H1 (cell line): ENCODE data around the gene WDR7. TPM values are rescaled to one million over a fixed set of nuclear protein-coding genes. Genes with fewer than 3 reads are reported as not detected.

Experiments
- CTCF ChIA-PET: fragments of 300-600 bp; sonication (Branson Sonifier 250); formaldehyde crosslinking; loops from one replicate; lab custom pipeline; 2021; ENCODE audit not compliant: partially characterized antibody; lab: Charles Lee
- POLR2A ChIA-PET: fragments of 300-600 bp; sonication (Branson Sonifier 250); formaldehyde crosslinking; loops from one replicate; lab custom pipeline; 2021; ENCODE audit warnings: inconsistent platforms; ENCODE audit not compliant: partially characterized antibody; lab: Charles Lee
- DNase-seq, 2 experiments: peaks; one replicate each; pipeline versions ENCODE4 v3.0.0 to v3.0.0-alpha.2; 2010 to 2022; ENCODE audit warnings: low spot score in 2 of 2, low read depth in 1 of 2, mixed read lengths in 1 of 2
- FAIRE-seq: peaks from 2 replicates; lab custom pipeline; 2011; peaks lifted over from hg19 to GRCh38; lab: Jason Lieb, UNC
- H2AFZ ChIP-seq: 2 replicates; pipeline ENCODE4 v1.8.1; 2012; ENCODE audit warnings: low read length, inconsistent platforms
- H2AK5ac ChIP-seq: 2 replicates; pipeline ENCODE4 v1.6.1; 2013; ENCODE audit warnings: low read depth, low read length
- H2BK120ac ChIP-seq: replicated peaks from 2 replicates; pipeline ENCODE3; 2013; ENCODE audit warnings: low read depth, low read length, inconsistent platforms
- H2BK12ac ChIP-seq: 2 replicates; pipeline ENCODE4 v1.6.1; 2013; ENCODE audit warnings: low read depth, low read length
- H2BK15ac ChIP-seq: 2 replicates; pipeline ENCODE4 v1.6.1; 2013; ENCODE audit warnings: low read length
- H2BK20ac ChIP-seq: 2 replicates; pipeline ENCODE4 v1.6.1; 2013; ENCODE audit warnings: low read length
- H2BK5ac ChIP-seq: 2 replicates; pipeline ENCODE4 v1.6.1; 2013; ENCODE audit warnings: low read depth, low read length
- H3K14ac ChIP-seq: 2 replicates; pipeline ENCODE4 v1.6.1; 2013; ENCODE audit warnings: inconsistent platforms; ENCODE audit not compliant: insufficient read length
- H3K18ac ChIP-seq: 2 replicates; pipeline ENCODE4 v1.6.1; 2013; ENCODE audit warnings: low read length; ENCODE audit errors: extremely low read depth
- H3K23ac ChIP-seq: 2 replicates; pipeline ENCODE4 v1.6.1; 2013; ENCODE audit warnings: inconsistent platforms; ENCODE audit not compliant: insufficient read length
- H3K23me2 ChIP-seq: 2 replicates; pipeline ENCODE4 v1.6.1; 2013; ENCODE audit warnings: low read depth, low read length
- H3K27ac ChIP-seq: 2 replicates; pipeline ENCODE4 v1.6.1; 2011; ENCODE audit warnings: low read depth, low read length, inconsistent platforms
- H3K27me3 ChIP-seq, 4 experiments: replicated peaks in 1 of 4; 1 replicate in 1 of 4; 2 replicates in 3 of 4; pipeline versions ENCODE4 v1.6.1 to v1.8.1; 2011 to 2013; ENCODE audit warnings: low read length in 3 of 4, mild to moderate bottlenecking in 3 of 4, inconsistent platforms in 2 of 4, mixed read lengths in 2 of 4, moderate library complexity in 1 of 4; ENCODE audit not compliant: control insufficient read depth in 3 of 4, insufficient read depth in 3 of 4; ENCODE audit errors: extremely low read depth in 1 of 4
- H3K36me3 ChIP-seq, 4 experiments: 2 replicates each; pipeline versions ENCODE4 v1.6.1 to v1.8.1; 2011 to 2013; ENCODE audit warnings: mild to moderate bottlenecking in 4 of 4, low read length in 3 of 4, moderate library complexity in 2 of 4, control low read depth in 1 of 4, inconsistent platforms in 1 of 4; ENCODE audit not compliant: insufficient read depth in 4 of 4, control insufficient read depth in 2 of 4
- H3K4ac ChIP-seq: replicated peaks from 2 replicates; pipeline ENCODE3; 2013; ENCODE audit warnings: low read length, low read depth, mixed read lengths, inconsistent platforms; ENCODE audit not compliant: insufficient read length
- H3K4me1 ChIP-seq, 4 experiments: replicated peaks in 1 of 4; 1 replicate in 1 of 4; 2 replicates in 3 of 4; pipeline versions ENCODE4 v1.6.1 to v1.8.1; 2011 to 2013; ENCODE audit warnings: low read length in 3 of 4, inconsistent platforms in 2 of 4, mixed read lengths in 1 of 4; ENCODE audit not compliant: insufficient read depth in 4 of 4, control insufficient read depth in 3 of 4
- H3K4me2 ChIP-seq, 2 experiments: 2 replicates each; pipeline versions ENCODE4 v1.6.1 to v1.8.1; 2011 to 2013; ENCODE audit warnings: low read depth in 2 of 2, low read length in 2 of 2, control low read depth in 1 of 2, inconsistent platforms in 1 of 2, mild to moderate bottlenecking in 1 of 2; ENCODE audit not compliant: insufficient read depth in 1 of 2
- H3K4me3 ChIP-seq, 4 experiments: fragments of 200-600, 300-600 bp in 1 of 4; sonication (generic), shearing (Covaris generic), sonication (Bioruptor Twin) in 1 of 4; 2 replicates each; pipeline versions ENCODE4 v1.5.1 to v1.8.1; 2011 to 2016; ENCODE audit warnings: low read length in 4 of 4, low read depth in 3 of 4, control low read depth in 2 of 4, inconsistent platforms in 2 of 4, mild to moderate bottlenecking in 2 of 4, mixed read lengths in 1 of 4, moderate library complexity in 1 of 4; ENCODE audit not compliant: insufficient read depth in 2 of 4; ENCODE audit errors: extremely low read depth in 1 of 4
- H3K56ac ChIP-seq: replicated peaks from 2 replicates; pipeline ENCODE3; 2013; ENCODE audit warnings: low read depth, mild to moderate bottlenecking, mixed read lengths, low read length, inconsistent platforms; ENCODE audit not compliant: insufficient read length
- H3K79me1 ChIP-seq: 2 replicates; pipeline ENCODE4 v1.6.1; 2013; ENCODE audit warnings: low read depth, low read length, control low read depth
- H3K79me2 ChIP-seq, 2 experiments: 2 replicates each; pipeline versions ENCODE4 v1.6.1 to v1.8.1; 2012 to 2013; ENCODE audit warnings: low read length in 2 of 2, mild to moderate bottlenecking in 2 of 2, inconsistent platforms in 1 of 2; ENCODE audit not compliant: insufficient read depth in 2 of 2, control insufficient read depth in 1 of 2
- H3K9ac ChIP-seq, 4 experiments: replicated peaks in 1 of 4; 1 replicate in 1 of 4; 2 replicates in 3 of 4; pipeline versions ENCODE4 v1.6.1 to v1.8.1; 2011 to 2013; ENCODE audit warnings: low read depth in 3 of 4, low read length in 3 of 4, control low read depth in 2 of 4, mild to moderate bottlenecking in 2 of 4, moderate library complexity in 2 of 4, inconsistent platforms in 1 of 4; ENCODE audit errors: extremely low read depth in 1 of 4
- H3K9me3 ChIP-seq, 2 experiments: 2 replicates each; pipeline versions ENCODE4 v1.6.1 to v1.8.1; 2012 to 2013; ENCODE audit warnings: mild to moderate bottlenecking in 2 of 2, moderate library complexity in 2 of 2, control low read depth in 1 of 2, inconsistent platforms in 1 of 2, low read depth in 1 of 2, low read length in 1 of 2, mixed read lengths in 1 of 2; ENCODE audit not compliant: insufficient read depth in 2 of 2
- H4K20me1 ChIP-seq, 2 experiments: replicated peaks in 1 of 2; 2 replicates each; pipeline versions ENCODE3 to v1.8.1; 2011 to 2013; ENCODE audit warnings: inconsistent platforms in 2 of 2, low read length in 2 of 2, mild to moderate bottlenecking in 1 of 2; ENCODE audit not compliant: insufficient read depth in 2 of 2, control insufficient read depth in 1 of 2
- H4K5ac ChIP-seq: 2 replicates; pipeline ENCODE4 v1.6.1; 2013; ENCODE audit warnings: low read length, low read depth, mixed read lengths, inconsistent platforms; ENCODE audit not compliant: insufficient read length
- H4K8ac ChIP-seq: 2 replicates; pipeline ENCODE4 v1.8.0; 2013; ENCODE audit warnings: mild to moderate bottlenecking, moderate library complexity, low read length, inconsistent platforms; ENCODE audit not compliant: insufficient read depth; ENCODE audit errors: extremely low read depth
- H4K91ac ChIP-seq: replicated peaks from 2 replicates; pipeline ENCODE3; 2013; ENCODE audit warnings: low read length, mixed read lengths, inconsistent platforms; ENCODE audit not compliant: insufficient read length
- ASH2L ChIP-seq: fragments of 200-600, 300-600 bp; sonication (generic); IDR thresholded peaks from one replicate; pipeline ENCODE4 v1.7.1; 2017; ENCODE audit warnings: low read length
- EGR1 ChIP-seq: IDR thresholded peaks from 2 replicates; pipeline ENCODE4 v1.6.1; 2011; ENCODE audit warnings: low read depth, low read length, borderline replicate concordance
- NANOG ChIP-seq: IDR thresholded peaks from 2 replicates; pipeline ENCODE4 v1.6.1; 2011; ENCODE audit warnings: low read length, low read depth, mild to moderate bottlenecking, inconsistent platforms; ENCODE audit not compliant: insufficient read depth, poor library complexity, severe bottlenecking
- RAD21 ChIP-seq, 2 experiments: IDR thresholded peaks in 1 of 2; conservative IDR thresholded peaks in 1 of 2; 2 replicates each; pipeline ENCODE4 v1.6.1; 2011; ENCODE audit warnings: low read depth in 2 of 2, low read length in 2 of 2, improper control_type of control experiment in 1 of 2, inconsistent platforms in 1 of 2, mild to moderate bottlenecking in 1 of 2, moderate library complexity in 1 of 2
- WGBS, 2 experiments: shearing (Covaris generic) in 1 of 2; methylation state at CpG; one replicate each; pipeline versions ENCODE4 v1.1.6 to v1.1.7; 2013 to 2015; ENCODE audit warnings: low lambda C conversion rate in 2 of 2, mixed read lengths in 2 of 2, inconsistent platforms in 1 of 2, low coverage in 1 of 2, missing lambda C conversion rate in 1 of 2; ENCODE audit not compliant: insufficient replicate concordance in 2 of 2, insufficient coverage in 1 of 2, insufficient read length in 1 of 2; ENCODE audit errors: extremely low coverage in 1 of 2, missing lambda C conversion rate in 1 of 2; 5-methylcytosine and 5-hydroxymethylcytosine counted together
- polyA plus RNA-seq, 7 experiments: library from polyadenylated mRNA; depleted of rRNA in 3 of 7; stranded (reverse) in 5 of 7; unstranded in 2 of 7; fragments of >200 nt in 5 of 7; fragments of 200-250 nt in 2 of 7; gene quantifications; 1 replicate in 5 of 7; 2 replicates in 1 of 7; 4 replicates in 1 of 7; pipeline versions ENCODE4 v1.2.1 to v1.2.3, GENCODE V29; 2011 to 2013; ENCODE audit warnings: missing spikeins in 2 of 7, mixed read lengths in 2 of 7
- total RNA-seq: library from RNA; stranded (reverse); fragmentation: NEBNext Ultra II Directional; extraction: Animal tissue kit (Norgen Biotek cat#: 25700); gene quantifications from 2 replicates; pipeline ENCODE4 v1.2.1, GENCODE V29; 2021

WDR7 gene
- total and polyA plus RNA-seq, 2 of the 8 experiments (the other 6 are each of a cell fraction or from before 2014, with no cell fraction given) = 5.5 to 15.2 TPM

DNA sequence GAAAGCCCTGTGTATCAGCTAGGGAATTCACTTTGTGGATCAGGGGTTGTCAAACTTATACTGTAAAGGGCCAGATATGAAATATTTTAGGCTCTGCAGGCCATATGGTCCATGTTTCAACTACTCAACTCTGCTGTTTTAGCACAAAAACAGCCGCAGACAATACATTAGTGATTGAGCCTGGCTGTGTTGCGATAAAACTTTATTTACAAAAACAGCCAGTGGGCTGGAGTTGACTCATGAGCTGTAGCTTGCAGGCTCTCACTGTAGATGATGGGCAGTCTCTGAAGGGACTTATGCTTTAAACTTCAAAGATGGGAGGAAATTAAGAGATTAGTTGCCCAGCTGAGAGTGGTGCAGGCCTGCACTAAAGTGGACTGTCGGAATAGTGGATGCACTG, 33.1 kb downstream of the WDR7 start:
- Histone ChIP-seq H2BK20ac (no peak overlapping the region), H3K79me2 (no peaks in the 10 kb centered on the region), H3K4me1 (no peaks in the 10 kb centered on the region), H3K79me1 (no peaks in the 10 kb centered on the region), H3K36me3 (peaks cover 0 to 3% (median 0%) of the 10 kb centered on the region in 4 experiments; a peak in 1 of 8 replicates), H3K18ac (no peak overlapping the region), H4K5ac (no peak overlapping the region), H3K23ac (no peak overlapping the region), H2AFZ (no peak overlapping the region), H3K56ac (no peak overlapping the region), H4K91ac (no peak overlapping the region), H3K4ac (no peak overlapping the region), H3K9ac (no peak overlapping the region), H2BK5ac (no peak overlapping the region), H3K9me3 (no peaks in the 10 kb centered on the region), H3K27me3 (no peaks in the 10 kb centered on the region), H2BK15ac (no peak overlapping the region), H3K14ac (no peak overlapping the region), H4K8ac (no peak overlapping the region), H2BK12ac (no peak overlapping the region), H2AK5ac (no peak overlapping the region), H3K23me2 (no peaks in the 10 kb centered on the region), H4K20me1 (peaks cover 0 to 1% of the 10 kb centered on the region in 2 experiments), H3K4me3 (no peak overlapping the region), H3K4me2 (no peak overlapping the region), H2BK120ac (no peak overlapping the region), H3K27ac (no peak overlapping the region)
- WGBS, 2 experiments = 88% methylated on average over 3 of the region's 3 CpGs; no CpG with 5 or more reads in 1 of the 2 experiments
- no peak for FAIRE-seq
- ChIA-PET POLR2A (no interaction called here), CTCF (interaction anchor here (0.6 to 1.2 kb wide), 2 partner anchors 19 to 47 kb away, joined by 4 to 8 read pairs; no protein-coding TSS in a partner anchor)
- no peak for TF ChIP-seq NANOG
- TF ChIP-seq ASH2L = no peak
- TF ChIP-seq RAD21 (IDR thresholded peaks at IDR 0.05 in 1 of 2, conservative IDR thresholded peaks at IDR 0.05 in 1 of 2; ENCODE audit: low read depth in 2 of 2, low read length in 2 of 2) = no peak
- TF ChIP-seq EGR1 = no peak
- no peak for DNase-seq
